COLO668 (cell line): ENCODE results near the gene PXDN.
"Not testable (repeated sequence)": the region's sequence is repeated elsewhere in the genome, so short reads cannot be mapped to it uniquely, and the experiment has no call there.

Experiments used
- DNase-seq: peaks from one replicate; lab custom pipeline; 2025; ENCODE audit not compliant: unreplicated experiment; lab: John Stamatoyannopoulos, UW

The PXDN gene

DNA sequence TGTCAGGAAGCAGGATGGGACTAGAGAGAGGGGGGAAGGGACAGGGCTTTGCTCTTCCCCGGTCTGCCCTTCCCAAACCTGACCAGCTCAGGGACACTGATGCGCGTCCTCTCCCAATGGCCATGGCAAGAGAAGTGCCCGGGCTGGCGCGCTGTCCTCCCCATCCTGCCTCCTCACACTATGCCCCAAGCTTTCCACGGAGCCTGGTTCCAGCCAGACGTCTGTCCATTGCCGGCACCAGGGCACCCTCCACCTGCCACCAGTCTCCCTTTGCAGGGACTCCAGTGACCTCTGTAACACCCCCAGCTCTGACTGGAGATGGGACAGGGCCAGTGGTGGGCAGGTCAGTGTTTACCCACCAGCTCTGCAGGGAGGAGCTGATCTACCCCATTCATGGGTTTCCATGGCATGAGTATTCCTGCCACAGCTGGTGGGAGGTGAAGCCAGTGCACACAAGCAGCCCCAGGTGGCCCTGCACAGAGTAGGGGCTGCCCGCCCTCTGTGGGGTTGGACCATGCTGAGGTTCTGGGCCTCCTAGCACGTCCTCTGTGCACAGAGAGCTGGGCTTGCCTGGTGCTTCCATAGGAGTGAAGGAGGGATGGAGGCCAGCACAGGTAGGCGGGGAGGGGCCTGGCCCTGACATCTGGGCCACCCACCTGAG, 109.5 kb downstream of the PXDN start:
- no peak for DNase-seq

GRCh38 chr2:1633936-1634587, 110.3 kb downstream of the PXDN start:
- no peak for DNase-seq

DNA sequence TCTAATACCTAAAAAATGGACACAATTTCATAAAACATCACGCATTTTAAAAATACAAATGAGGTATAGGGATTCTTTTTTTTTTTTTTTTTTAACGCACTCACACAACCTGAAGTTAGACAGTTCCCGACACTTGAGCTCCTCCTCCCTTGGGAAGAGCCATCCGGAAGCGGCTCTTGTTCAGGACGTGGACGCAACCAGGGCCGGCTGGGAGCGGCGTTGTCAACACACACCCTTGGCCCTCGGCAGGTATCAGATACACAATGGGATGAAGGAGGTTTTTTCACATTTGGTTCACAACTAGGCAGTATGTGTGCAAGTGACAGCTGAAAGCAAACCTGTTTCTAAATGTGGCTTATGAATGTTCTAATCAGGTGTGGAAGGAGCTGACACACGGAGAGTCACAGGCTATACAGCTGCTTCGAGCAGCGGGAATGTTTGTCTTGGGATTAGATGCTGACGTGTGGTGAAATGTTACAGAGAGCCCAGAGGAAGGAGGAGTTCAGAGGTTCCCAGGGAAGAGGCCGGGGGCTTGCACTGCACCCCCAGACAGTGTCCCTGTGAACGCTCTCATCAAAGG, 111.1 kb downstream of the PXDN start:
- DNase-seq, result no peak

DNA sequence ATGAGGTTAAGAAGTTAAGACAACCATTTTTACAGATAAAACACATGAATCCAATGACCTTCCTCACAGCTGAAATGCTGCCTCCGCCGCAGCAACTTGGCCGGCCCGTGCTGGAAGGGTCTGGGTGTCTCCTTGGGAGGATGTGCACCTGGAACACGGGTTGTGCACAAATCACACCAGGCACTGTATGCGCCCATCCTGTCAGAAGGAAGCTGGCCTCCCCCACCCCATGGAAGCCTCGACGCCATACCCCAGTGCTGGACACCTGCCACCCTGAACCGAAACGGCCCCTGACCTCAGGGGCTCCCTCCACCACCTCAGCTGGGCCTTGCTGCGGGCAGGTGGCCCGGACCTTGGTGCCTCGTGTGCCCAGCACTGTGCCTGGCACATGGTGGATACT, 111.8 kb downstream of the PXDN start:
- no peak for DNase-seq

DNA sequence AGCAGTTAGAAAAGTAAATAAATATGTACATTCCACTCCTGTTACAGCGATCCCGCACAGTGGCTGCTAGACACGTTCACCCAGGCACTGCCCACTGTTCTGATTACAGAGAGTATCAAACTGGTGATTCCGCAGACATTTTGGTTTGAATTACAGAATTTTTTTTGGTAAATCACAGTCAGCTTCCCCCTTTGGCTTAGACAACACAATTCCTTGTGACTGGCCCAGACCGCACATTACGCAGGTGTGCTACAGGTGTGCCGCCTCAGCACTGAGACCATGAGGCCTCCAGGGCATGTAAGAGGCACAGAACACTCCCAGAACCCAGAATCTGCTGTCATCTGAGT, 112.3 kb downstream of the PXDN start:
- DNase-seq, result no peak

GRCh38 chr2:1631292-1632001, 112.9 kb downstream of the PXDN start:
- no peak for DNase-seq

GRCh38 chr2:1628893-1629292, 115.4 kb downstream of the PXDN start:
- no peak for DNase-seq

DNA sequence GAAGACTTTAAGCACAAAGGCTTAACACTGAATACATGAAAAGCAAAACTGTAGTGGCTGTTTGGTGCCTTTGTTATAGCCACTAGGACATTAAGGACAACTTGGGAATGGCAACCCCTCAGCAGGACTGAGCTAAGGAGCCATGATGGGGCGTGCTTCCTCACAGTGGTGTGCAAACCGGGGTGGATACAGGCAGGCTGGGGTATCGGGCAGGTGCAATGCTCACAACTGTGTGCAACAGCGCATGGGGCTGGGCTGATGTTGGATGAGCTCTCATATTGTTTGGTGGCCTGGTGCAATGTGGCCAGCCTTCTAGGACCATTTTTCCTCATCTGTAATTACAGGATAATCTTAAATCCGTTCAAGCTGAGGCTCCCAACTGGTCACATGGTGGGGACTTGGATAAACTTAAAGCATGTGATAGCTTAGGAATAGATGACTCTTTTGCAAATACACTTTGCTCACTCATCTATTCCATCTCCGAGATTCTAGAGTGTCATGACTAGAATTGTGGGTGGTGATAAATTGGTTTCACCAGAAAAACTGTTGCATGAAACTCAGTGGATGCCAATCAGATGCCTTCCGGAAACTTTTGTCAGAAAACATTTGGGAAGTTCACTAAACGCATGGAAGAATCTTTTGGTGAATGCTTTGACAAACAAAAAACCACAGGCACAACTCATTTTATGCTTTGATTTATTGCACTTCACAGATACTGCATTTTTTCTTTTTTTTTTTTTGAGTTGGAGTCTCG, 116.5 kb downstream of the PXDN start:
- DNase-seq, result no peak

DNA sequence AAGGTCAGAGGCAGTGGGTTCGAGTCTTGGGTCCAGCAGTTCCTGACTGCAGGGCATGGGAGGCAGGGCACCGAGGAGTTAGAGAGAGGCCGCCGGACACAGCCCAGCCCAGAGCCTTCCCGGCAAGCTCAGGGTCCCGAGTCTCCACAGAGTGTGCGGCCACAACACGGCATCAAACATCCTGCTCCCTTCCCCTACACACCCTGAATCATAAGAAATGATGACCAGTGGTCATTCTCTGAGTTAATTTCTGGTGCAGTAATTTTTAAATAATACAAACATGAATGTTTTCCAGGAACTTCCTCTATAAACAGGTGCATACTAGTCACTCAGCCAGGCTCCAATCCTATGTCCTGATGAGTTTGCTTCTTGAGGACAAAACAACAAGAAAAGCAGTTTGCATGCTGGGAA, 118.0 kb downstream of the PXDN start:
- no peak for DNase-seq

- peak; percentile 6 for DNase-seq
These were observed 118.9 kb downstream of the PXDN start for GRCh38 chr2:1625281-1626001.

DNA sequence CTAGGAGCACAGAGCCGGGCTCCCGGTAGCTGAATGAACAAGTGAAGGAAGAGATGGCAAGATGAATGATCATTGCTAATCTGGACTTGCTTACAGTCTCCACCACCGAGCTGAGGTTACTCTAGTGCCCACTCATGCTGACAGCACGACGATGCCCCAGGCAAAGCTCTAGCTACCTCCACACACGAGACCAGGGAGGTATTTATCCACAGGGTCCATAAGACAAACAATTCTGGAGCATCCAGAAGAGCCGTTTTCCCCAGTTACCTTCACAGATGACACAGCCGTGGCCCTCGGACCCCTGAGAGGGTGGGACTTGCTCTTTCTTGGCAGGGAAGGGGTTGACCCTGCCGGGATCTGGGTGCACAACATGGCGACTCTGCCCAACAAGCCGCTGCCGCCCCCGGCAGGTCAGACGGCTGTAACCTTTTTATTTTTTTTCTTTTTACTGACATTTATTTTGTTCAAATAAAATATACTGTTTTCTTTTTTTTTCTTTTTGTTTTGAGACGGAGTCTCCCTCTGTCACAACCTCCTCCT, 120.3 kb downstream of the PXDN start:
- DNase-seq, result no peak

GRCh38 chr2:1622521-1623200, 121.7 kb downstream of the PXDN start:
- DNase-seq, result no peak

GRCh38 chr2:1621976-1622375, 122.3 kb downstream of the PXDN start:
- not testable (repeated sequence) for DNase-seq

DNA sequence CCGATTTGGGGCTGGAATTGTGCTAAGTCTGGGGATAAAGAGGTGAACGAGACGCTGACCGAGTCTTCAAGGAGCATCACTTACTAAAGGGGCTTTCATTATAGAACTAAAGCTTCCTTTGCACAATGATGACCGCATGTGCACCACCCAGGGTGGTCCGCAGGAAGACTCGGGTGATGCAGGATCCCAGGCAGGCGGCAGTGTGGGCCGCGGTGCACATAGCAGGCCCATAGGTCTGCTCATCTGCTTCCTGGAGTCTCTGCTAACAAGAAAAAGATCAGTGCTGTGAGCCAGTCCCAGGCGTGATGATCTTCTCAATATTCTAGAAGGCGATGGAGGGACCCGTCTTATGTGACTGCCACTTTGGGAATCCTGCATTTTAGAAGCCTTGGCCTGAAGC, 122.8 kb downstream of the PXDN start:
- DNase-seq, result no peak

DNA sequence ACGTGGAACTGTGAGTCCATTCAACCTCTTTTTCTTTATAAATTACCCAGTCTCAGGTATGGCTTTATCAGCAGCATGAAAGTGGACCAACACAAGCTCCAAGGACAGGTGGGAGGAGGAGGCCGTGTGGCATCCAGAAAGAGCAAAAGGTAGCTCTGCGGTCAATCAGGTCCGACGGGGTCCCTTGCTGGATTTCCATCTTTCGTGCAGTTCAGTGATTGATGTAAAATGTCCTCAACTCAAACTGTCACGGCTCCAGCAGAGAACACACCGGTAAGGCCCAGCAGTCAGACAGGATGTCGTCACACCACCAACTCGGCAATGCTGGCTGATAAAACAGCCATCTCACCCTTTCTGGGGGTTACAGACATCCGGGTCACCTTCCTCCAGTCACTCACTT, 123.3 kb downstream of the PXDN start:
- DNase-seq, result no peak

DNA sequence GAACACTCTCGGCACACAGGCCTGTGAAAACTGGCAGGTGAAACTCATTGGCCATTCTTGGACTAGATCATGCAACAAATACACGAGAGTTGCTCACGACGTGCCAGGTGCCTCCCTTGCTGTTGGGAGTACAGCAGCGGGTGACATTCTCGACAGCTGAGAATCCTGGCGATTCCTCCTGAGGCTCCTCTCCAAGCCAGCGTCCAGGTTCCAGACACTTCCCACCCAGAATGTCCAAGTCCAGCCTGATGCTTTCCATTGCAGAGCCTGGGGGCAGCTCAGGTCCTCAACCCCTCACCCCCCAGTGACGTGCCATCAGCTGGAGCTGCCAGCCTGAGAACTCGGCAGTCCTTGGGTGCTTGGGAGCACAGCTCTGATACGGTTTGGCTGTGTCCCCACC, 124.2 kb downstream of the PXDN start:
- no peak for DNase-seq

GRCh38 chr2:1619556-1619955, 124.8 kb downstream of the PXDN start:
- DNase-seq, result no peak

- no peak for DNase-seq
These were observed 125.3 kb downstream of the PXDN start for GRCh38 chr2:1618974-1619373.

DNA sequence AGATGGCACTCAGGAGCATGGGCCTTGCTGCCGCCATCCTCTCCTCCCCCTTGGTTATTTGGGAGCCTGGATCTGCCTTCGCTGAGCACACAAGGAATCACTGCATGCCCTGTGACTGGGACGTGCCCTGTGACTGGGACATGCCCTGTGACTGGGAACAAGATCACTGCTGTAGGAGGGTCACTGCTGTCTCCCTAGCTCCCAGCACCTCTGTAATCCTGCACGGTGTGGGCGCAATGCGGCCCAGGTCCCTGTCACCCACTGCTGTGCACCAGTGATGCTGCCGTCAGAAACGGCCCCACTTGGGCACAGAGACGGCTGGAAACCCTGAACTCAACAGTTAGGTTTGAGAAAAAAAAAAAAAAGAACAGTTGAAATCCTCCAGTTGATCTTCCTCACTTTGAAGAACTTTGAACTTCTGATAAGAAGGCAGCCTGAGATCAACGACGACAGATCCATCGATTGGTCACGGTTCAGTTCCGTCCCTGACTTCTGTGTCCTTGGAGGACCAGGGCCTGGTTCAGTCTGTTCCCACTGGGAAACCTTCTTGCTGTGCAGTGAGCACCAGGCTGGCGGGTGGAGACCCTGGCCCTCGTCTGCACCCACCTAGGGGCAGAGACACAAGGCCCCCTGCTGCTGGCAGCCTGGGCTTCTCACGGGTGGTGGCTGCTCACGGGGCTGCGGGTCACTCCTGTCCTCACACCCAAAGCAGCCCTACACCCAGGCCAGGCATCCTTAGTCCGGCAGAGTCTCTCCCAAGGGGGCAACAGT, 125.9 kb downstream of the PXDN start:
- no peak for DNase-seq
